Tibial nerve (tissue), 4 donors: Measurements from ENCODE around the gene SIX2. TPM values are rescaled to one million over a fixed set of nuclear protein-coding genes. Genes with fewer than 3 reads are reported as not detected.

Experiments
- DNase-seq, 2 donors: peaks; one replicate each; pipeline ENCODE4 v3.0.0-alpha.2; 2019; ENCODE audit warnings: low spot score in 2 of 2
- H3K27ac ChIP-seq, 4 donors: fragments of 200-600 bp; sonication (generic) in 3 of 4; one replicate each; pipeline ENCODE4 v1.5.1; 2017 to 2019; ENCODE audit warnings: mild to moderate bottlenecking in 1 of 4
- H3K27me3 ChIP-seq, 2 donors: fragments of 200-600 bp; sonication (generic) in 1 of 2; one replicate each; pipeline versions ENCODE4 v1.5.1 to v1.6.0; 2017 to 2019
- H3K36me3 ChIP-seq, 3 donors: fragments of 200-600 bp; sonication (generic); one replicate each; pipeline ENCODE4 v1.5.1; 2018 to 2019
- H3K4me1 ChIP-seq, 4 donors: fragments of 200-600 bp; sonication (generic) in 3 of 4; one replicate each; pipeline ENCODE4 v1.5.1; 2017 to 2019
- H3K4me3 ChIP-seq, 4 donors: fragments of 200-600 bp; sonication (generic) in 3 of 4; one replicate each; pipeline ENCODE4 v1.5.1; 2017 to 2019; ENCODE audit warnings: mild to moderate bottlenecking in 1 of 4, moderate library complexity in 1 of 4
- H3K9me3 ChIP-seq, 4 donors: fragments of 200-600 bp; sonication (generic) in 3 of 4; one replicate each; pipeline ENCODE4 v1.5.1; 2017 to 2019
- CTCF ChIP-seq, 5 experiments: fragments of 200-600 bp in 3 of 5; fragments of 450-650 bp in 2 of 5; sonication (generic) in 3 of 5; IDR thresholded peaks; one replicate each; pipeline ENCODE4 v1.5.1; 2016 to 2019; ENCODE audit warnings: antibody characterized with exemption in 5 of 5, mild to moderate bottlenecking in 3 of 5, moderate library complexity in 2 of 5
- EP300 ChIP-seq, 2 donors: sonication (generic); formaldehyde crosslinking; IDR thresholded peaks; one replicate each; pipeline ENCODE4 v1.6.1; 2017; ENCODE audit warnings: antibody characterized with exemption in 2 of 2, mild to moderate bottlenecking in 1 of 2
- POLR2A ChIP-seq, 2 donors: fragments of 450-650 bp; IDR thresholded peaks; one replicate each; pipeline ENCODE4 v1.6.1; 2017; ENCODE audit warnings: antibody characterized with exemption in 2 of 2, mild to moderate bottlenecking in 2 of 2, moderate library complexity in 2 of 2
- WGBS, 2 donors: methylation state at CpG; one replicate each; pipeline ENCODE4 v1.1.5; 2018; 5-methylcytosine and 5-hydroxymethylcytosine counted together
- total RNA-seq, 4 donors: library from RNA; depleted of rRNA; stranded (reverse); fragments of >200 nt; gene quantifications; one replicate each; pipeline ENCODE4 v1.1.0, GENCODE V29; 2016

SIX2 gene
- total RNA-seq, 4 donors from 2014 or later = 0.87 to 4.9 (median 2.5) TPM

- 74 to 81% methylated on average over 4 of the region's 4 CpGs for WGBS, 2 donors
- no peak for TF ChIP-seq CTCF (IDR thresholded peaks at IDR 0.05)
- TF ChIP-seq POLR2A (IDR thresholded peaks at IDR 0.05) = no peak
- no peak for TF ChIP-seq EP300 (IDR thresholded peaks at IDR 0.05)
Measured at GRCh38 chr2:45030553-45030952, 21.3 kb upstream of the SIX2 start.

GRCh38 chr2:45029215-45029614 lies 20.0 kb upstream of the SIX2 start:
- no peaks in the 10 kb centered on the region for H3K9me3 ChIP-seq
- H3K4me3 ChIP-seq = no peak overlapping the region
- H3K27ac ChIP-seq = no peak overlapping the region
- H3K27me3 ChIP-seq = no peaks in the 10 kb centered on the region
- H3K4me1 ChIP-seq = peaks cover 0 to 7% (median 0%) of the 10 kb centered on the region in 4 donors
- DNase-seq = no peak
- WGBS, 2 donors = 64 to 68% methylated on average over 6 of the region's 6 CpGs
- no peak for TF ChIP-seq POLR2A (IDR thresholded peaks at IDR 0.05)
- TF ChIP-seq EP300 (IDR thresholded peaks at IDR 0.05) = no peak
- TF ChIP-seq CTCF (IDR thresholded peaks at IDR 0.05) = no peak
- H3K36me3 ChIP-seq = no peaks in the 10 kb centered on the region

More at GRCh38 chr2:45030553-45030952, 21.3 kb upstream of the SIX2 start:
- no peak overlapping the region for H3K4me3 ChIP-seq
- DNase-seq = no peak
- no peak overlapping the region for H3K27ac ChIP-seq
- H3K36me3 ChIP-seq = no peaks in the 10 kb centered on the region
- H3K4me1 ChIP-seq = peaks cover 0 to 7% (median 0%) of the 10 kb centered on the region in 4 donors
- H3K9me3 ChIP-seq = no peaks in the 10 kb centered on the region
- H3K27me3 ChIP-seq = no peaks in the 10 kb centered on the region

- no peaks in the 10 kb centered on the region for H3K36me3 ChIP-seq
- H3K4me3 ChIP-seq = no peak overlapping the region
- DNase-seq = no peak
- no peaks in the 10 kb centered on the region for H3K9me3 ChIP-seq
- no peak for TF ChIP-seq POLR2A (IDR thresholded peaks at IDR 0.05)
- no peak for TF ChIP-seq CTCF (IDR thresholded peaks at IDR 0.05)
- TF ChIP-seq EP300 (IDR thresholded peaks at IDR 0.05) = no peak
- H3K27me3 ChIP-seq = no peaks in the 10 kb centered on the region
- H3K4me1 ChIP-seq = peaks cover 0 to 7% (median 0%) of the 10 kb centered on the region in 4 donors
- no peak overlapping the region for H3K27ac ChIP-seq
- WGBS, 2 donors = 100% methylated on average over 1 of the region's 1 CpG
Measured at GRCh38 chr2:45028276-45028675, 19.0 kb upstream of the SIX2 start.

GRCh38 chr2:45026924-45027450 lies 17.7 kb upstream of the SIX2 start:
- no peaks in the 10 kb centered on the region for H3K9me3 ChIP-seq
- WGBS, 2 donors = 74 to 75% methylated on average over 4 of the region's 4 CpGs
- TF ChIP-seq POLR2A (IDR thresholded peaks at IDR 0.05) (no peak), CTCF (IDR thresholded peaks at IDR 0.05) (no peak), EP300 (IDR thresholded peaks at IDR 0.05) (no peak)
- H3K4me3 ChIP-seq = no peak overlapping the region
- peaks cover 0 to 7% (median 0%) of the 10 kb centered on the region in 4 donors for H3K4me1 ChIP-seq
- no peak for DNase-seq
- no peak overlapping the region for H3K27ac ChIP-seq
- no peaks in the 10 kb centered on the region for H3K36me3 ChIP-seq
- H3K27me3 ChIP-seq = no peaks in the 10 kb centered on the region

- Histone ChIP-seq H3K4me1 (no peaks in the 10 kb centered on the region), H3K4me3 (no peak overlapping the region), H3K27me3 (peaks cover 0 to 9% of the 10 kb centered on the region in 2 donors), H3K9me3 (no peaks in the 10 kb centered on the region), H3K27ac (no peak overlapping the region), H3K36me3 (no peaks in the 10 kb centered on the region)
- WGBS, 2 donors = 46 to 48% methylated on average over 7 of the region's 7 CpGs
- no peak for DNase-seq
- TF ChIP-seq POLR2A (IDR thresholded peaks at IDR 0.05) = no peak
- TF ChIP-seq CTCF (IDR thresholded peaks at IDR 0.05) = no peak
- no peak for TF ChIP-seq EP300 (IDR thresholded peaks at IDR 0.05)
Measured at GRCh38 chr2:45024600-45025291, 15.5 kb upstream of the SIX2 start.
